HepG2 (cell line): Measurements from ENCODE around the gene VARS2. TPM values are rescaled to one million over a fixed set of nuclear protein-coding genes. Genes with fewer than 3 reads are reported as not detected.

ENCODE experiments used
- ATF4 ChIP-seq, 2 experiments: fragments of 450-650 bp in 1 of 2; sonication (generic) in 1 of 2; formaldehyde crosslinking; IDR thresholded peaks; 2 replicates each; pipeline versions ENCODE4 v1.5.0 to v1.8.0; 2020 to 2022; ENCODE audit warnings: mild to moderate bottlenecking in 1 of 2, missing genetic modification reagents in 1 of 2
- DBP ChIP-seq: sonication (generic); formaldehyde crosslinking; IDR thresholded peaks from 2 replicates; pipeline ENCODE4 v1.4.0; 2020; ENCODE audit warnings: missing genetic modification reagents; ENCODE audit errors: not compliant biosample characterization
- FOSL2 ChIP-seq: sonication (generic); formaldehyde crosslinking; IDR thresholded peaks from 2 replicates; pipeline ENCODE4 v1.4.0; 2020; ENCODE audit warnings: missing genetic modification reagents
- FOXA1 ChIP-seq, 2 experiments: fragments of 450-650 bp in 1 of 2; sonication (generic) in 1 of 2; formaldehyde crosslinking in 1 of 2; IDR thresholded peaks; 2 replicates each; pipeline versions ENCODE4 v1.4.0 to v1.6.1; 2016 to 2020; ENCODE audit warnings: missing genetic modification reagents in 1 of 2
- FOXA3 ChIP-seq: IDR thresholded peaks from 2 replicates; pipeline ENCODE4 v1.6.1; 2016; ENCODE audit warnings: missing genetic modification reagents, missing compliant biosample characterization
- GATAD1 ChIP-seq: IDR thresholded peaks from 2 replicates; pipeline ENCODE4 v1.6.1; 2016; ENCODE audit warnings: missing genetic modification reagents, missing compliant biosample characterization
- NCOR1 ChIP-seq: fragments of 200-600 bp; sonication (generic); IDR thresholded peaks from 2 replicates; pipeline ENCODE4 v1.7.0; 2017; ENCODE audit warnings: antibody characterized with exemption, low read length, borderline replicate concordance
- NR3C1 ChIP-seq: sonication (generic); formaldehyde crosslinking; IDR thresholded peaks from 2 replicates; pipeline ENCODE4 v1.4.0; 2020; ENCODE audit warnings: missing genetic modification reagents
- PAX8 ChIP-seq: sonication (generic); formaldehyde crosslinking; IDR thresholded peaks from 2 replicates; pipeline ENCODE4 v1.8.0; 2022; ENCODE audit warnings: mild to moderate bottlenecking, missing genetic modification reagents, borderline replicate concordance
- POLR2A ChIP-seq, 2 experiments: IDR thresholded peaks; 2 replicates each; pipeline ENCODE4 v1.6.1; 2011; ENCODE audit warnings: low read depth in 2 of 2, low read length in 2 of 2, mild to moderate bottlenecking in 1 of 2, moderate library complexity in 1 of 2; ENCODE audit not compliant: insufficient read depth in 1 of 2
- RFX5 ChIP-seq: IDR thresholded peaks from 2 replicates; pipeline ENCODE4 v1.6.1; 2011; ENCODE audit warnings: low read depth, low read length, improper control_type of control experiment
- TAF15 ChIP-seq: fragments of 200-400 bp; formaldehyde crosslinking; IDR thresholded peaks from one replicate; pipeline ENCODE4 v1.6.1; 2018; ENCODE audit warnings: mild to moderate bottlenecking, low read depth, low read length; ENCODE audit not compliant: poor library complexity, severe bottlenecking
- ZBTB43 ChIP-seq: sonication (generic); formaldehyde crosslinking; conservative IDR thresholded peaks from 2 replicates; pipeline ENCODE4 v1.4.0; 2020; ENCODE audit warnings: missing genetic modification reagents
- ZFP62 ChIP-seq: sonication (generic); formaldehyde crosslinking; IDR thresholded peaks from 2 replicates; pipeline ENCODE4 v1.4.0; 2020; ENCODE audit warnings: missing genetic modification reagents
- ZHX1 ChIP-seq: sonication (generic); formaldehyde crosslinking; IDR thresholded peaks from 2 replicates; pipeline ENCODE4 v1.8.1; 2022; ENCODE audit warnings: low read depth, mild to moderate bottlenecking, missing genetic modification reagents
- ZNF557 ChIP-seq: sonication (generic); formaldehyde crosslinking; IDR thresholded peaks from 2 replicates; pipeline ENCODE4 v1.4.0; 2020; ENCODE audit warnings: missing genetic modification reagents
- ZNF577 ChIP-seq: sonication (generic); formaldehyde crosslinking; IDR thresholded peaks from 2 replicates; pipeline ENCODE4 v1.4.0; 2020; ENCODE audit warnings: mild to moderate bottlenecking, low read depth, missing genetic modification reagents, borderline replicate concordance
- ZNF652 ChIP-seq: IDR thresholded peaks from 2 replicates; pipeline ENCODE4 v1.6.1; 2016; ENCODE audit warnings: low read depth, borderline replicate concordance
- ZNF709 ChIP-seq: sonication (generic); formaldehyde crosslinking; IDR thresholded peaks from 2 replicates; pipeline ENCODE4 v1.5.0; 2020; ENCODE audit warnings: mild to moderate bottlenecking, missing genetic modification reagents
- ZNF746 ChIP-seq: sonication (generic); formaldehyde crosslinking; IDR thresholded peaks from 2 replicates; pipeline ENCODE4 v1.8.0; 2022; ENCODE audit warnings: mild to moderate bottlenecking, missing genetic modification reagents
- ZNF773 ChIP-seq: sonication (generic); formaldehyde crosslinking; IDR thresholded peaks from 2 replicates; pipeline ENCODE4 v1.4.0; 2020; ENCODE audit warnings: missing genetic modification reagents, borderline replicate concordance
- ZNF784 ChIP-seq: sonication (generic); formaldehyde crosslinking; IDR thresholded peaks from 2 replicates; pipeline ENCODE4 v1.5.1; 2020; ENCODE audit warnings: missing genetic modification reagents, mild to moderate bottlenecking, borderline replicate concordance
- ZZZ3 ChIP-seq: sonication (generic); formaldehyde crosslinking; IDR thresholded peaks from 2 replicates; pipeline ENCODE4 v1.4.0; 2020; ENCODE audit warnings: missing genetic modification reagents, mild to moderate bottlenecking, borderline replicate concordance
- polyA plus RNA-seq, 8 experiments: library from polyadenylated mRNA; depleted of rRNA in 3 of 8; stranded (reverse) in 7 of 8; unstranded in 1 of 8; fragments of >200 nt; fragmentation: Illumina TruSeq in 4 of 8; extraction: Trizol in 4 of 8; gene quantifications; 2 replicates each; pipeline versions ENCODE4 v1.2.1 to v1.2.3, GENCODE V29; 2011 to 2016; ENCODE audit warnings: low read depth in 4 of 8, missing spikeins in 1 of 8, mixed read lengths in 1 of 8; ENCODE audit not compliant: insufficient read depth in 1 of 8
- total RNA-seq, 5 experiments: library from RNA; depleted of rRNA; stranded (reverse); fragments of >200 nt; fragmentation: Illumina TruSeq; extraction: Trizol; gene quantifications; 2 replicates each; pipeline ENCODE4 v1.2.3, GENCODE V29; 2016; ENCODE audit warnings: low read depth in 1 of 5

VARS2 gene
- total and polyA plus RNA-seq, 2 of the 13 experiments (the other 11 are each of a cell fraction or from before 2014, with no cell fraction given): 61.8 to 71.8 TPM

- TF ChIP-seq ZNF709: no peak; the same call in 1 of the 2 replicates
- no peak for TF ChIP-seq ZNF577 (CRISPR knock-in tag)
- no peak; the same call in 1 of the 2 replicates for TF ChIP-seq ZNF784 (CRISPR knock-in tag)
- TF ChIP-seq FOXA3: peak; percentile 54
- no peak; the same call in 1 of the 2 replicates for TF ChIP-seq ZNF773 (CRISPR knock-in tag)
- TF ChIP-seq FOSL2 (CRISPR knock-in tag): peak; percentile 77
- TF ChIP-seq POLR2A (IDR thresholded peaks at IDR 0.05; ENCODE audit: insufficient read depth in 1 of 2, low read depth in 2 of 2, low read length in 2 of 2): peak; percentile 54 to 68
- no peak for TF ChIP-seq NR3C1 (CRISPR knock-in tag)
- 0 out of 2 replicates have a peak, but pooled peaks have one; percentile 66 for TF ChIP-seq ZHX1 (CRISPR knock-in tag)
- no peak for TF ChIP-seq PAX8 (CRISPR knock-in tag)
- TF ChIP-seq FOXA1 (IDR thresholded peaks at IDR 0.05): no peak
- peak; percentile 42; the same call in 1 of the 2 replicates for TF ChIP-seq FOXA1 (CRISPR knock-in tag; IDR thresholded peaks at IDR 0.05)
- no peak for TF ChIP-seq DBP
- no peak; the same call in 1 of the 2 replicates for TF ChIP-seq ZBTB43 (CRISPR knock-in tag)
- TF ChIP-seq ZZZ3 (CRISPR knock-in tag): peak; percentile 97
- peak; percentile 57; the same call in 1 of the 2 replicates for TF ChIP-seq ZNF746 (CRISPR knock-in tag)
- TF ChIP-seq RFX5: peak; percentile 59; the same call in 1 of the 2 replicates
- TF ChIP-seq ZFP62 (CRISPR knock-in tag): peak; percentile 90; the same call in 1 of the 2 replicates
- TF ChIP-seq ATF4 (CRISPR knock-in tag; IDR thresholded peaks at IDR 0.05): no peak; a peak in 1 of 4 replicates
- no peak; the same call in 1 of the 2 replicates for TF ChIP-seq NCOR1
- TF ChIP-seq ZNF652 (CRISPR knock-in tag): no peak
- TF ChIP-seq ZNF557 (CRISPR knock-in tag): no peak
- peak; percentile 33 for TF ChIP-seq TAF15
- TF ChIP-seq GATAD1: peak; percentile 98
Observed at GRCh38 chr6:30907758-30908591, 6.1 kb upstream of the VARS2 start, which contains the start of gene GTF2H4 (continued).
